Measurements from ENCODE around the gene KRTAP5-3.
A peak's percentile ranks its signal among the peaks of the same experiment; 100 is the strongest.
"Not testable (repeated sequence)": the region's sequence is repeated elsewhere in the genome, so short reads cannot be mapped to it uniquely, and the experiment has no call there.

Gene KRTAP5-3

GRCh38 chr11:1582909-1583308, 25.4 kb downstream of the KRTAP5-3 start:
- not testable (repeated sequence) for DNase-seq (ENCODE audit: low spot score)

GRCh38 chr11:1581976-1582375, 26.3 kb downstream of the KRTAP5-3 start:
- DNase-seq (ENCODE audit: low spot score): no peak

GRCh38 chr11:1576825-1577224, 31.4 kb downstream of the KRTAP5-3 start:
- DNase-seq (ENCODE audit: low spot score): no peak

- DNase-seq (ENCODE audit: low spot score): not testable (repeated sequence)
Observed at GRCh38 chr11:1575756-1576155, 32.5 kb downstream of the KRTAP5-3 start.

- DNase-seq (ENCODE audit: low spot score): no peak
Observed at GRCh38 chr11:1574933-1575242, 33.4 kb downstream of the KRTAP5-3 start.

GRCh38 chr11:1574238-1574932, 33.9 kb downstream of the KRTAP5-3 start:
- peak; percentile 53 for DNase-seq (ENCODE audit: low spot score)

GRCh38 chr11:1573903-1574237, 34.4 kb downstream of the KRTAP5-3 start:
- DNase-seq (ENCODE audit: low spot score): no peak

- DNase-seq (ENCODE audit: low spot score): peak; percentile 23
Observed at GRCh38 chr11:1573077-1573902, 35.0 kb downstream of the KRTAP5-3 start.

GRCh38 chr11:1572197-1573076, 35.8 kb downstream of the KRTAP5-3 start, which contains the start of gene DUSP8:
Gene DUSP8 (minus strand): TSS chr11:1572271. CDS start chr11:1565826, 6,445 bp downstream.
- DNase-seq (ENCODE audit: low spot score): peak; percentile 93

GRCh38 chr11:1571760-1572196, 36.5 kb downstream of the KRTAP5-3 start:
- DNase-seq (ENCODE audit: low spot score): no peak

- DNase-seq (ENCODE audit: low spot score): peak; percentile 45
Observed at GRCh38 chr11:1570896-1571759, 37.1 kb downstream of the KRTAP5-3 start.

- no peak for DNase-seq (ENCODE audit: low spot score)
Observed at GRCh38 chr11:1570531-1570895, 37.8 kb downstream of the KRTAP5-3 start.

GRCh38 chr11:1570001-1570453, 38.2 kb downstream of the KRTAP5-3 start:
- DNase-seq (ENCODE audit: low spot score): no peak

- no peak for DNase-seq (ENCODE audit: low spot score)
Observed at GRCh38 chr11:1569251-1569780, 38.9 kb downstream of the KRTAP5-3 start.

GRCh38 chr11:1568441-1568911, 39.8 kb downstream of the KRTAP5-3 start:
- DNase-seq (ENCODE audit: low spot score): no peak

GRCh38 chr11:1567721-1568100, 40.6 kb downstream of the KRTAP5-3 start:
- no peak for DNase-seq (ENCODE audit: low spot score)

- no peak for DNase-seq (ENCODE audit: low spot score)
Observed at GRCh38 chr11:1567052-1567720, 41.1 kb downstream of the KRTAP5-3 start.

- DNase-seq (ENCODE audit: low spot score): no peak
Observed at GRCh38 chr11:1566381-1567051, 41.7 kb downstream of the KRTAP5-3 start.

GRCh38 chr11:1565904-1566247, 42.4 kb downstream of the KRTAP5-3 start:
- DNase-seq (ENCODE audit: low spot score): no peak

Measured in CD4-positive, alpha-beta T cell treated with Interleukin-6 at 100 ng/mL for 8 hours (primary cell).